Globus pallidus (tissue), 1 donor: ENCODE measurements around the gene EDA.

Experiments used
- DNase-seq: peaks from one replicate; pipeline ENCODE4 v3.0.0-alpha.2; 2015; ENCODE audit warnings: low spot score

The EDA gene

GRCh38 chrX:69615779-69616456 is at the start of gene EDA:
Gene EDA, plus strand, starts transcription at chrX:69616113.
- DNase-seq, result peak; percentile 89

- no peak for DNase-seq
These were observed 47.1 kb upstream of the EDA start for GRCh38 chrX:69568828-69569227.

- no peak for DNase-seq
These were observed 18.5 kb upstream of the EDA start for GRCh38 chrX:69597399-69597798.

GRCh38 chrX:69600182-69600581 is 15.7 kb upstream of the EDA start:
- DNase-seq, result no peak

GRCh38 chrX:69603566-69604194 is 12.2 kb upstream of the EDA start:
- DNase-seq, result no peak

- DNase-seq, result no peak
These were observed 10.4 kb upstream of the EDA start for GRCh38 chrX:69605521-69605920.

GRCh38 chrX:69607616-69608015 is 8.3 kb upstream of the EDA start:
- DNase-seq, result no peak

GRCh38 chrX:69613946-69614345 is 2.0 kb upstream of the EDA start:
- no peak for DNase-seq

- peak; percentile 28 for DNase-seq
These were observed 1.0 kb upstream of the EDA start for GRCh38 chrX:69614886-69615285.

GRCh38 chrX:69615342-69615741 is 571 bp upstream of the EDA start:
- DNase-seq, result no peak

GRCh38 chrX:69616457-69617203 is 717 bp downstream of the EDA start:
- DNase-seq, result peak; percentile 10

- peak; percentile 54 for DNase-seq
These were observed 2.9 kb downstream of the EDA start for GRCh38 chrX:69618803-69619202.

GRCh38 chrX:69626129-69626528 is 10.2 kb downstream of the EDA start:
- no peak for DNase-seq

GRCh38 chrX:69627744-69628143 is 11.8 kb downstream of the EDA start:
- no peak for DNase-seq

GRCh38 chrX:69630147-69630546 is 14.2 kb downstream of the EDA start:
- DNase-seq, result no peak

- DNase-seq, result no peak
These were observed 48.8 kb downstream of the EDA start for GRCh38 chrX:69664693-69665092.

- no peak for DNase-seq
These were observed 54.2 kb downstream of the EDA start for GRCh38 chrX:69670001-69670555.

- DNase-seq, result no peak
These were observed 59.0 kb downstream of the EDA start for GRCh38 chrX:69674891-69675290.

- no peak for DNase-seq
These were observed 89.9 kb downstream of the EDA start for GRCh38 chrX:69705818-69706217.

- no peak for DNase-seq
These were observed 102.2 kb downstream of the EDA start for GRCh38 chrX:69718102-69718501.

GRCh38 chrX:69724307-69724706 is 108.4 kb downstream of the EDA start:
- no peak for DNase-seq

- no peak for DNase-seq
These were observed 124.4 kb downstream of the EDA start for GRCh38 chrX:69740317-69740716.

- no peak for DNase-seq
These were observed 125.8 kb downstream of the EDA start for GRCh38 chrX:69741721-69742120.
